Measurements from ENCODE around the gene PODN.

GRCh38 chr1:53031732-53032131 is 30.3 kb upstream of the PODN start:
- TF ChIP-seq POLR2AphosphoS5 (IDR thresholded peaks at IDR 0.05; ENCODE audit: low read depth, low read length) (no peak), CTCF (IDR thresholded peaks at IDR 0.05) (no peak)

All from Panc1 (cell line).